ENCODE results near the gene ZNF780B. TPM values are rescaled to one million over a fixed set of nuclear protein-coding genes. Genes with fewer than 3 reads are reported as not detected.

The ZNF780B gene
- total and polyA plus RNA-seq, 2 donors (not counting 1 experiment from before 2014, with no cell fraction given), result 8.5 to 57.6 TPM

- Mint-ChIP-seq H3K27ac (no peak overlapping the region), H3K9me3 (ENCODE audit: insufficient read depth) (peaks cover 22% of the 10 kb centered on the region), H3K4me1 (peaks cover 13% of the 10 kb centered on the region), H3K27me3 (no peaks in the 10 kb centered on the region), H3K4me3 (no peak overlapping the region)
- no peaks in the 10 kb centered on the region for H3K4me1 ChIP-seq (ENCODE audit: control insufficient read depth in 2 of 2, insufficient read depth in 2 of 2, low read length in 2 of 2)
- H3K4me3 ChIP-seq (ENCODE audit: control extremely low read depth in 1 of 5, extremely low read depth in 1 of 5, insufficient read depth in 1 of 5, low read depth in 2 of 5, low read length in 4 of 5), result no peak overlapping the region
- peaks cover 67% of the 10 kb centered on the region for H3K79me2 ChIP-seq (ENCODE audit: control insufficient read depth, insufficient read depth, low read length)
- WGBS (ENCODE audit: insufficient coverage), result no CpG with 5 or more reads among the region's 1 CpG
- no peak for TF ChIP-seq CTCF (IDR thresholded peaks at IDR 0.05)
- TF ChIP-seq EZH2 (IDR thresholded peaks at IDR 0.05; ENCODE audit: borderline replicate concordance, insufficient read depth, low read depth, low read length, poor library complexity, severe bottlenecking), result no peak
- no peaks in the 10 kb centered on the region for H3K27me3 ChIP-seq (replicated peaks in 1 of 4; ENCODE audit: control extremely low read depth in 1 of 4, control insufficient read depth in 3 of 4, insufficient read depth in 4 of 4, low read length in 3 of 4)
- ATAC-seq (ENCODE audit: low read depth) (no peak), DNase-seq (no peak)
- intact Hi-C loops (cut with micrococcal nuclease), result no loop called here
- H3K9me3 ChIP-seq (ENCODE audit: control extremely low read depth in 1 of 3, control insufficient read depth in 2 of 3, insufficient read depth in 1 of 3, low read length in 2 of 3), result peaks cover 11 to 23% (median 15%) of the 10 kb centered on the region in 3 donors
- H3K36me3 ChIP-seq (replicated peaks in 1 of 2; ENCODE audit: control extremely low read depth in 1 of 2, control insufficient read depth in 1 of 2, extremely low read depth in 1 of 2, insufficient read depth in 2 of 2, low read length in 1 of 2), result peaks cover 4 to 12% of the 10 kb centered on the region in 2 experiments
- POLR2A ChIA-PET, result no interaction called here
- peaks cover 8% of the 10 kb centered on the region for H4K20me1 ChIP-seq (ENCODE audit: control insufficient read depth, insufficient read depth, low read length, poor library complexity, severe bottlenecking)
- CTCF ChIA-PET, result no interaction called here
- H2AFZ ChIP-seq (ENCODE audit: insufficient read depth, low read depth, low read length, poor library complexity, severe bottlenecking), result no peak overlapping the region
- H3K27ac ChIP-seq (ENCODE audit: low read length in 2 of 2), result no peak overlapping the region
- no peak overlapping the region for H3K4me2 ChIP-seq (replicated peaks; ENCODE audit: low read depth, low read length, poor library complexity, severe bottlenecking)
- H3K9ac ChIP-seq (ENCODE audit: low read length), result no peak overlapping the region
Observed at GRCh38 chr19:39987596-39987995, 68.4 kb downstream of the ZNF780B start.

GRCh38 chr19:39987167-39987566 lies 68.9 kb downstream of the ZNF780B start:
- H3K27me3 ChIP-seq (replicated peaks in 1 of 4; ENCODE audit: control extremely low read depth in 1 of 4, control insufficient read depth in 3 of 4, insufficient read depth in 4 of 4, low read length in 3 of 4), result no peaks in the 10 kb centered on the region
- no peak overlapping the region for H3K4me3 ChIP-seq (ENCODE audit: control extremely low read depth in 1 of 5, extremely low read depth in 1 of 5, insufficient read depth in 1 of 5, low read depth in 2 of 5, low read length in 4 of 5)
- H3K4me2 ChIP-seq (replicated peaks; ENCODE audit: low read depth, low read length, poor library complexity, severe bottlenecking), result no peak overlapping the region
- peaks cover 4 to 12% of the 10 kb centered on the region in 2 experiments for H3K36me3 ChIP-seq (replicated peaks in 1 of 2; ENCODE audit: control extremely low read depth in 1 of 2, control insufficient read depth in 1 of 2, extremely low read depth in 1 of 2, insufficient read depth in 2 of 2, low read length in 1 of 2)
- Mint-ChIP-seq H3K9me3 (ENCODE audit: insufficient read depth) (peaks cover 22% of the 10 kb centered on the region), H3K4me1 (peaks cover 11% of the 10 kb centered on the region), H3K27me3 (no peaks in the 10 kb centered on the region), H3K27ac (no peak overlapping the region), H3K4me3 (no peak overlapping the region)
- no peak overlapping the region for H3K9ac ChIP-seq (ENCODE audit: low read length)
- peaks cover 11 to 23% (median 15%) of the 10 kb centered on the region in 3 donors for H3K9me3 ChIP-seq (ENCODE audit: control extremely low read depth in 1 of 3, control insufficient read depth in 2 of 3, insufficient read depth in 1 of 3, low read length in 2 of 3)
- H2AFZ ChIP-seq (ENCODE audit: insufficient read depth, low read depth, low read length, poor library complexity, severe bottlenecking), result no peak overlapping the region
- DNase-seq (no peak), ATAC-seq (ENCODE audit: low read depth) (no peak)
- H3K4me1 ChIP-seq (ENCODE audit: control insufficient read depth in 2 of 2, insufficient read depth in 2 of 2, low read length in 2 of 2), result no peaks in the 10 kb centered on the region
- ChIA-PET CTCF (interaction anchor here (0.6 kb wide), 1 partner anchor 724 kb away, joined by 3 read pairs; no protein-coding TSS in a partner anchor), POLR2A (no interaction called here)
- peaks cover 65% of the 10 kb centered on the region for H3K79me2 ChIP-seq (ENCODE audit: control insufficient read depth, insufficient read depth, low read length)
- intact Hi-C loops (cut with micrococcal nuclease), result no loop called here
- H4K20me1 ChIP-seq (ENCODE audit: control insufficient read depth, insufficient read depth, low read length, poor library complexity, severe bottlenecking), result peaks cover 8% of the 10 kb centered on the region
- TF ChIP-seq EZH2 (IDR thresholded peaks at IDR 0.05; ENCODE audit: borderline replicate concordance, insufficient read depth, low read depth, low read length, poor library complexity, severe bottlenecking) (no peak), CTCF (IDR thresholded peaks at IDR 0.05) (no peak)
- H3K27ac ChIP-seq (ENCODE audit: low read length in 2 of 2), result no peak overlapping the region

All from B cell (primary cell).